Activated CD4-positive, alpha-beta T cell treated with anti-CD3 and anti-CD28 coated beads, Interleukin-2, amount 50 U/mL, for 1 hour (primary cell): ENCODE data around the gene RABGAP1L.
"Not testable (repeated sequence)": the region's sequence is repeated elsewhere in the genome, so short reads cannot be mapped to it uniquely, and the experiment has no call there.

Experiments
- DNase-seq: peaks from one replicate; pipeline ENCODE4 v3.0.0-alpha.2; 2020

The RABGAP1L gene

DNA sequence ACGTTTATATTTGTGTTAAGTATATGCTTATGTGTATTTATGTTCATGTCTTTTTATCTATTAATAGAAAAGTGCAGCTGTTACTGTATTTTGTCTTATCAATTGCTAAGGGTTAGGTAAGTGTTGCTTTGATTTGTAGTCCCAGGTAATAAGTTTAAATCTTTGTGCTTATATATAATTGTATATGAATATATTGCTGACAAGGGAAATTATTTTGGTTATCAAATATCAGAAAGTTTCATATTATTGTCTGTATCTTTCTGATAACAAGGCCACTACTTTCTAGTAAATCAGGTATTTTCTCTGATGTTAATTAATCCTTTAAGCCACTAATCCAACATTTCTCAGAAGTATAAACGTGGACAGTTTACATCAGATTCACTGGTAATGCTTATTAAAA, 309.7 kb downstream of the RABGAP1L start:
- no peak for DNase-seq

DNA sequence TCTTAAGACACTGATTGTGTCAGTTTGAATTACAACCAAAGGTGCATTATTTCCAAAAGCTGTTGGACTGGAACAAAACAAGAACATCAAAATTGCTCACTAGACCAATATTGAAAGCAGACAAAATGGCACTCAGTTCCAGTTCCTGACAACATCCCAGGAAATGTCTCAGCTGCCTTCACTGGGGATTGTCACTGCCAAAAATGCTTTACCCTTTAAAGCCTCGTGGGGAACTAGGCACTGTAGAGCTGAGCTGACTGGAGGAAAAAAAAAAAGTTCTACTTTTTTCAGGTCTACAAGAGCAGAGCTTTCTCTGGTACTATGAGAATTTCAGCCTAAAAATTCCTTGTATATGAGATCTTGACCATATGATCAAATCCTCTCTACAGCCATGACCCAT, 310.4 kb downstream of the RABGAP1L start:
- no peak for DNase-seq

DNA sequence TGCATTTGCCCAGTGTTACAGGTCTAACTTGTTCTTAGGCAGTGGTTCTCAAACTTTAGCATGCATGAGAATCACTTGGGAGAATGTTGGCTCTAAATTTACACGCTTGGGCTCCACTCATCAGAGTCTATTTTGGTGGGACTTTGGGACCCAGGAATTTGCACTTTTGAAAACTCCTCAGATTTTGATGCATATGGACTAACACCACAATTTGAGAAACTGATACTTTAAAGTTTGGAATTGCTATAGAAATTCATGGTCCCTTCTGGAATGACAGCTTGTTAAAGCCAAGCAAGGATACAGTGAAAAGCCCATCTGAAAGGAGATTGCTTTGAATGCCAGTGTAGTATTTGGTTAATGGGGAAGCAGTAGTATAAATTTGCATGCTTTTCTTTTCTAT, 320.0 kb downstream of the RABGAP1L start:
- DNase-seq: no peak

DNA sequence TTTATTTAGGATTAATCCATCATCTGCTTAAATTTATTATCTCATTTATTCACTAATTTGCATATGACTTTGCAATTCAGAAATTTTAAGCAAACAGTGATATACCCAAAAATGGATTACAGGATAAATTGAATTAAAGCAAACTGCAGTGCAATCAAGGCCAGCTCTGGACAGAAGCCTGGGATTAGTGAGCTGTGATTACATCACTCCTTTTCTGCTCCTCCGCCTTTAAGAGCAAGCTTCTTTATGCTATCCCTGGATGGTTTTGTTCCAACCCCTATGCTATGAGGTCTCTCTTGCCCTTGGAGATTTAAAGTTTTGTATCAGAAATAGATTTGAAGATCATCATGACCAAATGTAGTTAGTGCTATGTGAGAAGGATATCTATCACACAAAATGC, 321.0 kb downstream of the RABGAP1L start:
- DNase-seq: no peak

DNA sequence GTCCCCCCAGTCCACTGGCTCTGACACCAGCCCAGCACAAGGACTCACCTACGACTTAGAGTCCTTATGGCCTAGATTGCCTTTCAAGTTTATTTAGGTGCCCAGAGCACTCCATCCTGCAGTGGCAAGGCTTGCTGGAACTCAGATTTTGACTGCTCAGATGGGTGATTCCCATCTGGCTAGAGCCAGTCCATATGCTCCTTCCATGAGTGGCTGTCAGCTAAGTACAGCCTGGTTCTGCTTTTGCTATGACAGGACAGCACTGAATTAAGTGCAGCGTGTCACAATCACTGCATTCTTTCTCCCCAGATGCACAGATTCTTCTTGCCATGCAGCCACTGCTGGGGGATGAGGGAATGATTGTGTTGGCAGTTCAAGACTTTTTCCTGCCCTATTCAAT, 332.3 kb downstream of the RABGAP1L start:
- no peak for DNase-seq

DNA sequence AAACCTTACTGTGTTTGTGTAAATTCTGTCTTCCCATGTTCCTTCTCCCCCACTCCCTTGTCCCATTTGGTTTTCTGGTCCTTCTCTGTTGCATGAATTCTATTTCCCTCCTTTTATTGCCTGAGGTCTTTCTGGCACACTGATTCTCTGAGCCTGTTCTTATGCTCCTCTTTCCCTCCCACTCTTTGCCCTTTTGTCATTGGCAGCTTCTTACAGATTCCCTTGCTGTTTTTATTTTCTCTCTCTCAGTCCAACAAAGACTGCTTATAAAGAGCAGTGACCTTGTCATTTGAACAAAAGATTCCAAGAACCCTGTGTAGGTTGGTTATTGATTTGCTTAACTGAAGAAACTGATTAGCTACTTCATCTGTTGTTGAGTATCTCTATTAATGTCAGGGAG, 338.2 kb downstream of the RABGAP1L start:
- no peak for DNase-seq

DNA sequence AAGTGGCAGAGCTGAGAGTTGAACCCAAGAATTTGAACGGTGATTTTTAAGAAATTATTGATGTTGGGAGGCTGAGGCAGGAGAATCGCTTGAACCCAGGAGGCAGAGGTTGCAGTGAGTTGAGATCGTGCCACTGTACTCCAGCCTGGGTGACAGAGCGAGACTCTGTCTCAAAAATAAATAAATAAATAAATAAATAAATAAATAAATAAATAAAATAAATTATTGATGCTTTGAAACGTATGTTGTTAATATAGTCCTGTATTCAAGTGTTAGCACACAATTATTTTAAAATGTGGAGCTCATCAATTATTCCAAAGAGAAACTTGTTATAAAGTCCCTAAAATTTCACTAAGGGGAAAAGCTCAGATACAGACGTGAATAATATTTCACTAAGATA, 357.4 kb downstream of the RABGAP1L start:
- DNase-seq: not testable (repeated sequence)

DNA sequence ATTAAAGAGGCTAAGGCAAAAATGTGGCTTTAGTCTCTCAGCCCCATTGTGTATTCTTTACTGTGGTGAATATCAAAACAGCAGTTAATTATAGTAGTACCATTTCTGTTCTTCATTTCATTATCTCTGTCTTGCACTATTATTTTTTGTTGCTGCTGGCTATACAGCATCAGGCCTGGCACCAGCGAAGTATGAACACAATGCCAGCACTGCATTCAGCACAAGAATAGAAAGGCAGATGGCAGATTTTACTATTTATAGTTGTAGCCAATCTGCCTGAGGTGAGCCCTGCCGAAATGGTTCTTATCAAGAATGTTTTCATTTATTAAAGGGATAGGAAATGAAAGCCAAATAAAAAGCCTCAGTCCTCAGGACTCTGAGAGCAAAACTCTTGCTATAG, 360.5 kb downstream of the RABGAP1L start:
- DNase-seq: no peak

DNA sequence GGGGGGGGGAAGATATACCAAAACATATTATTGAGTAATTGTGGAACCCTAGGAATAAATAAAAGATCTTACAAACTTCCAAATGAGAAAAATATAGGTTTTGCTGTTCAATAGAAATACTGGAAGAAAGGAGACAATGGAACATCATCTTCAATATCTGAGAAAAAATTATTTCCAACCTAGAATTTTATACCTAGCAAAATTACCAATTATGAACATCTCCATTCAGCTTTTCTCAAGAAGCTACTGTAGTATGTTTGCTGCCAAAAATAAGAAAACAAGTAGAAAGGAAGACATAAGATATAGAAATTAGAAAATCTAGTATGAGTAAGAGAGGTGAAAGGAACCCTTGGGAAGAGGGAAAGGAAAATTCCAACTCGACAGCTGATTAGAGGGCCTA, 372.4 kb downstream of the RABGAP1L start:
- no peak for DNase-seq

DNA sequence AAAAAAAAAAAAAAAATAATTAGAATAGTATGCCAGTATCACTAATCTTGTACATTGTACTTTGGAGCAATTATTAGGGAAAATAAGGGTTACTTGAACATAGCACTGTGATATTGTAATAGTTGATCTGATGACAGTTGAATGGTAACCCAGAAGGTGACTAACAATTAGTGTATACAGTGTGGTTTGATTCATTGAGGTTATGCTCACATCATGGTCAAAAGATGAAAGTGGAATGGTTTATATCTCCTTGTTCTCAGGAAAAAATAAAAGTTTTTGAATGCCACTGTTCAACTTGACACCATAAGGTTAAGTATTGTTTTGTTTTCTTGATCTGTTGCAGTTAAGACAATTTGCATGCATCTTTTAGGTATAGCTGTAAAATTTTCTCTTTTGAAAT, 375.5 kb downstream of the RABGAP1L start:
- no peak for DNase-seq

DNA sequence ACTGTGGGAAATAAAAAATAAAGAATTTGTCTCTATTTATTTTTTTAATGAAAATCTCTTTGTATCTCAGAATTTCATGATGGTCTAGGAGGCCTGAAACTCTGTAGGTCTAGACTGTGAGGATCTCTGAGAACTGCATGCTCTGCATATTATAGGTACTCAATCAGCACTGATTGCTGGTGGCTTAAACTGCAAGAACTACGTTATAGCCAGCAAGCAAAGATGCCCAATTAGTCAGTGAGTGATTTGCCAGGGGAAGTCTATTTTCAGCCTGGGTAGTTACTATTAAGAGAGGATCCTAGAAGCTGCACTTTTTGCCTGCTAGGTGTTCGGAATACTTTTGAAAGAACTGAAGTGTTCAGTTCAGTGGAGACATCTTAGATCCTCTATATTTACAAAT, 375.9 kb downstream of the RABGAP1L start:
- DNase-seq: no peak

DNA sequence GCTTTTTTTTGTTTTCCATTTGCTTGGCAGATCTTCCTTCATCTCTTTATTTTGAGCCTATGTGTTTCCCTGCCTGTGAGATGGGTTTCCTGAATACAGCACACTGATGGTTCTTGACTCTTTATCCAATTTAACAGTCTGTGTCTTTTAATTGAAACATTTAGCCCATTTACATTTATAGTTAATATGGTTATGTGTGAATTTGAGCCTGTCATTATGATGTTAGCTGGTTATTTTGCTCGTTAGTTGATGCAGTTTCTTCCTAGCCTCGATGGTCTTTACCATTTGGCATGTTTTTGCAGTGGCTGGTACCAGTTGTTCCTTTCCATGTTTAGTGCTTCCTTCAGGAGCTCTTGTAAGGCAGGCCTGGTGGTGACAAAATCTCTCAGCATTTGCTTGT, 384.1 kb downstream of the RABGAP1L start:
- DNase-seq: not testable (repeated sequence)

DNA sequence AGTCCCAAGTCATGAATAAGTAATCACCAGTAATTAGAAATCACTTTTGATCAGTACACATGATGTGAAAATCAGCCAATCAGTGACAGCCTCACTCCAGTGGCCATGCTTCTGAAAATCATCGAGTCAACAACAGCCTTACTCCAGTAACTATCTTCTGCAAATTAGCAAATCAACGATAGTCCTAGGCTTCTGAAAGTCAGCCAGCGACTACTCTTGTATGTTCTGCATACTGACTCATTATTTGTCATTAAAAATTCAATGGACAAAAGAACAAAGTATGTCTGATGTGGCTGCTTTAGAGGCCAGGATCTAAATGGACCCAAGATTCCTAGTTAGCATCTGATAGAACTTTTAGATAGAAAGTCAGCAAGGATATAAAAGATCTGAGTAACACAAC, 391.0 kb downstream of the RABGAP1L start:
- DNase-seq: no peak

DNA sequence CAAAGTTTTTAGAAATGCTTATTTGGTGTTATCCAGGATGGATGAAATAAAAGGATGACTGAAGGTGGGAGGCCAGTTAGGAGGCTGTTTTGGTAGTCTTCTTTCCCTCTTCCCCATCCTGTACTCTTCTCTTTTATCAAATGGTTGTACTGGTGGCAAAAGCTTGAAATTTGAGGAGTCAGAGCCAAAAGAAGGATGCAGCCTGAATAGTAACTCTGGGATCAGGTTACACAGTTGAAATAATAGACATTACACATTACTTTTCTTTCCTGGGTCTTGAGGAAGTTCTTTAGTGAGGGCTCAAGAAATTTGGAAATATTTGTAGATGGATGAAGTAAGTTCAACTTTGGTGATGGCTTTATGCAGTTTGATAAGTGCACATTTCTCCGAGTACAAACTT, 397.1 kb downstream of the RABGAP1L start:
- no peak for DNase-seq

DNA sequence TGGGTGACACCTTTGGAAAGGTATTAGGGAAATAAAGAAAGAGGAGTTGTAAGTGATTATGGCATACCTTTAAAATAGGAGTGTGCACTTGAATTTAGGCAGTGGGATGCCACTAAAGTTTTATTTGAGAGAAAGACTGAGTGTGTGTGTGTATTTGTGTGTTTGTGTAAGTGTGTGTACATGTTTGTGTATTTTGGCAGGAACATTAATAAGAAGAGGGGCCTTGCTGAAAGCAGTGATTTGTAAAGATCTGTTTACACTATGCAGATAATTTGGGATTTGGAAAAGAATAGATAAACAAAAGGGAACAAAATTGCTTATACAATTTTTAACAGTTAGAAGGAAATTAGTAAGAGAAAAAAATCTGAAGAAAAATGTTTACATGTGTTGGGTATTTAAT, 409.2 kb downstream of the RABGAP1L start:
- no peak for DNase-seq

DNA sequence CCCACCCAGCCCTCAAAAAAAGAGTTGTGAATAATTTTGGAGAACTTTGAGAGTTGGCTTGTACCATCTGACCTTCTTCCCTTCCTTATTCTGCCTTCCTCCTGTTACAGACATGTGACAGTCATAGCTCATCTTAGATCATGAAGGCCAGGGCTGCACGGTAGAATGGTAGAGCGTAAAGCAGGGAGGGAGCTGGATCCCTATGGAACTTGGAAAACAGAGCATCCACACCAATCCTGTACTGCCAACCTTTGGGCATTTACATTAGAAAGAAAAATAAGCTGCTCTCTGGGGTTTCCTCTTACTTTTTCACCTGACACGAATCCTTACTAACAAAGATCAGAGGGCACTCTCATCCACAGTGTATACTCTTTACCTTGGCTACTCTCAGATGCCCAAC, 409.9 kb downstream of the RABGAP1L start:
- no peak for DNase-seq

DNA sequence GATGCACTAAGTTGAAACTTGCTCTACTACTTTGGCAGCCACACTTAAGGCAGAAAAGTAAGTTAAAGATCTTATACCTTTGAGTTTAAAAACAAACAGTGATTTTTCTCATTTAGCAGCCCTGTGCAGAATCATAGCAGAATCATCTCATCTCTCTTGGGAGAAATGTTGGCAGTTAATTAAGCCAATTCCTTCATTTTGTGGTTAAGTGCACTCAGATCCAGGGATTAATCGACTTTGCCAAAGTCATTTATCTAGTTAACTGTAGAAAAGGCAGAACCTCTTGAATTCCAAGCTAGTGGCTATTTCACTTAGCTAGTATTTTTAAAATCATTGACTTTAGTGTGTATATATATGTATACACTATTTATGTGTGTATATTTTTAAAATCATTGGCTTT, 413.5 kb downstream of the RABGAP1L start:
- no peak for DNase-seq

DNA sequence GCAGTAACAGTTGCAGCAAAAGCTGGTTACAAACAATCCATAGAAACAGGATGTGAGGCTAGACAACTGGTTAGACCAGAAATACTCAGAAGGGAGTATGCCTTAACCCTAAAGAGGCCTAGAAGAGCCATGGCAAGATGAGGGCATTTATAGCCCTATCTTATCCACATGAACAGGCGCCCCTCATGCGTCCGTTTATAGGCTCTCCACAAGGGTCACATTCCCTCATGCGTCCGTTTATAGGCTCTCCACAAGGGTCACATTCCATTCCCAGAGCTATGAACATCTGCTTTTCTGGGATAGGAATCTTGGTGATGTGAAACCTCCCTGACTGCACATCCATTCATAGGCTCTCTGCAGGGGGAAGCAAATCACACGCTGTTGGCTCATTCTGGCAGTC, 416.8 kb downstream of the RABGAP1L start:
- not testable (repeated sequence) for DNase-seq

DNA sequence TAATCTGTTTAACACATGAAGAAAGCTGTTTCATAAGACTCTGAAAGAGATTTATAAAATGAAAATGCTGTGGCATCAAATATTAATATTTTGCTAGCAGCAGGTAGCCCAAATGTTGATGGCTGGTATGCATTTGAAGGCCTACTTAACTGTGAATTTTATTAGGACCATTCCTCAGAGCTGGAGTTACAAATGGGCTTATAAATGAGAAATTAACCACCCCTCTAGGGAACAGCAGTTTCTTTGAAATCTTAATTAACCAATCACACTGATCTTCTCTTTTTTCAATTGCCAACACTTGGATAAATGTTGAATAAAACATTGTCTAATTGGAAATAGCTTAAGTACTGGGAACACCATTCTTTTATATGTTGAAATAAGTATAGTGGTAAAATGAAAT, 418.4 kb downstream of the RABGAP1L start:
- DNase-seq: no peak

DNA sequence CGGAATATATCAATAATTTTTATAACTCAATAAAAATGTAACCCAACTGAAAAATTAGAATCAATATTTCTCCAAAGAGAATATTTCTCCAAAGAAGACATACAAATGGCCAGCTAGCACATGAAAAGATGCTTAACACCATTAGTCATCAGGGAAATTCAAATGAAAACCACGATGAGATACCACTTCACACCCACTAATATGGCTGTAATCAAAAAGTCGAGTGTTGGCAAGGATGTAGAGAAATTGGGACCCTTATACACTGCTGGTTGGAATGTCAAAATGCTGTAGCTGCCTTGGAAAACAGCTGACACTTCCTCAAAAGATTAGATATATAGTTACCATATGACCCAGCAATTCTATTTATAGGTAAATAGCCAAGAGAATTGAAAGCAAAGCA, 421.5 kb downstream of the RABGAP1L start:
- DNase-seq: no peak

DNA sequence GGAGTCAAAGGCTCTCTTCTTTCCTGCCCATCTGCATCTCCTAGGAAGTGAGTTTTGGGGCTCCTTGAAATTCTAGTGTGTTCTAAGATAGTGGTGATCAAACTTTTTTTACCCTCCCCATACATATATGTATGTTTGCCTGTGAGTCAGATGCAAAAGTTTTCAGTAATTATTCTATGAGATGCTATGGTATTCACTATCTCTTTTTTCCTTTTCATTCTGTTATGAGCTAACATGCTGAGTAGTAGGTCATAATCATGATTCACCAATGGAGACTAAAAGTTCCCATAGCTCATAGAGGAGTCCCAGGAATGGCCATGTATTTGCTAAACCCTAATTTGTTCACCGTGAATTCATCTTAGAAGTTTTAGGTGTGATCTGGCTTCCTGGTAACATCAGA, 424.0 kb downstream of the RABGAP1L start:
- no peak for DNase-seq

DNA sequence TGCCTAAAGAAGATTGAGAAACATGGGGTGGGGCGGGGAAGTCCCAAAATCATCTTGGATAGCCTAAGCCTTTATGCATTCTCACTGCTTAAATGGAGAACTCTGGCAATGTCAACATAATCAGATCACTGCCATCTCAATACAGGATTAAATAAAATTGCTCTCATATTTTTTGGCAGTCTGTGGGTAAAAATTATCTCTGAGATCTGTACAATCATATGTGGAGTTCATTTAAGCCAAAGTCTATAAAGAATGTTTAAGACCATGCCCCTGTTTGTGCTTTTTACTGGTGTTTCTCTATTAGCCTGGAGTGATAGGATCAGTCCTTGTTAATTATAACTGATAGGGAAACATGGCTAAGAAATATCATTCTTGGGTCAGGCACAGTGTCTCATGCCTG, 424.8 kb downstream of the RABGAP1L start:
- DNase-seq: no peak

DNA sequence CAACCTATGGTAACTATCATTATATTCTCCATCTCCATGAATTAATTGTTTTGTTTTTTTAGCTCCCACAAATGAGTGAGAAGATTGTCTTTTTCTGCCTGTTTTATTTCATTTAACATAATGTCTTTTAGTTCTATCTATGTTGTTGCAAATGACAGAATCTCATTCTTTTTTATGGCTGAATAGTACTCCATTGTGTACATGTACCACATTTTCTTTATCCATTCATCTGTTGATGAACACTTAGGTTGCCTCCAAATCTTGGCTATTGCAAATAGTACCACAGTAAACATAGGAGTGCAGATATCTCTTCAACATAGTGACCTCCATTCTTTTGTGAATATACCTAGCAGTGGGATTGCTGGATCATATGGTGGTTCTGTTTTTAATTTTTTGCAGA, 429.3 kb downstream of the RABGAP1L start:
- DNase-seq: not testable (repeated sequence)

DNA sequence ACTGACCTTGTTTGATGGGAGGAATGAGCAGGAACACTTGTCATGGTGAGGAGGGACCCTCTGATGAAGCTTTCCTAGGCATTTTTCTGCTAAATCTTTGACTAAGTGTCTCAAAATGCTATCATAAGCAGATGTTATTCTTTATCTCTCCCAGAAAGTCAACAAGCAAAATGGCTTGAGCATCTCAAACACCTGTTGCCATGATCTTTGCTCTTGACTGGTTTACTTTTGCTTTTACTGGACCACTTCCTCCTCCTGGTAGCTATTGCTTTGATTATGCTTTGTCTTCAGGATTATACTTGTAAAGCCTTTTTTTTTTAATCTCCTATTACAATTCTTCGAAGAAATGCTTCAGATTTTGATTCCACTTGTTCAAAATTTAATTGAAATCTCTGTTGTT, 445.9 kb downstream of the RABGAP1L start:
- no peak for DNase-seq

DNA sequence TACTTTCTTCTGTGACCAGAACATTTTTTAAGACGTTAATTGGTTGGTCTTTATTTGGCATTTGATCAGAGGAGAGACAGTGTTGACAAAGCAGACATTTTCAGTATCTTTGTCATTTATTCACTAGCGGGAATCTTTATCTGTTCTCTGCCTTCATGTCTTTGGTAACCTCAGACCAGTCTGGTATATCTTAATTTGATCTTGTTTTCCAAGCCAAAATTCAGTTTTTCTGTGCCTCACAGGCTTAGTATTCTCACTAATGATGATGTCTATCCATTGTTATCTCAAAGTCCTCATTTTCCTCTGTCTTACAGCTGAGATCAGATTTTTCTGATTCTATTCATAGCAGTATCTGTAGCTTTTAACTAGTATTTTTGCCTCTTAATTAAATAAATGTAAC, 447.2 kb downstream of the RABGAP1L start:
- no peak for DNase-seq

DNA sequence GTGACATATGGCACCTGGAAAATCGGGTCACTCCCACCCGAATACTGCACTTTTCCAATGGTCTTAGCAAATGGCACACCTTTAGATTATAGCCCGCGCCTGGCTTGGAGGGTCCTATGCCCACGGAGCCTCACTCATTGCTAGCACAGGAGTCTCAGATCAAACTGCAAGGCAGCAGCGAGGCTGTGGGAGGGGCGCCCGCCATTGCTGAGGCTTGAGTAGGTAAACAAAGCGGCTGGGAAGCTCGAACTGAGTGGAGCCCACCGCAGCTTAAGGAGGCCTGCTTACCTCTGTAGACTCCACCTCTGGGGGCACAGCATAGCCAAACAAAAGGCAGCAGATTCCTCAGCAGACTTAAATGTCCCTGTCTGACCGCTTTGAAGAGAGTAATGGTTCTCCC, 458.6 kb downstream of the RABGAP1L start:
- not testable (repeated sequence) for DNase-seq
